Kidney epithelial cell (primary cell): ENCODE results near the gene PLCB1. TPM values are rescaled to one million over a fixed set of nuclear protein-coding genes. Genes with fewer than 3 reads are reported as not detected.
"Not testable (repeated sequence)": the region's sequence is repeated elsewhere in the genome, so short reads cannot be mapped to it uniquely, and the experiment has no call there.

ENCODE experiments used
- DNase-seq: peaks from one replicate; pipeline ENCODE4 v3.0.0-alpha.2; 2010; ENCODE audit warnings: low read depth
- H3K27me3 ChIP-seq: 2 replicates; pipeline ENCODE4 v1.6.0; 2011; ENCODE audit warnings: low read length; ENCODE audit not compliant: control insufficient read depth, insufficient read depth
- H3K36me3 ChIP-seq: 2 replicates; pipeline ENCODE4 v1.5.1; 2011; ENCODE audit warnings: low read length; ENCODE audit not compliant: control insufficient read depth, insufficient read depth
- H3K4me3 ChIP-seq: 2 replicates; pipeline ENCODE4 v1.5.1; 2011; ENCODE audit warnings: low read depth, mild to moderate bottlenecking, control low read depth, low read length
- CTCF ChIP-seq: IDR thresholded peaks from 2 replicates; pipeline ENCODE4 v1.5.1; 2011; ENCODE audit warnings: mild to moderate bottlenecking, moderate library complexity, low read length, control low read depth, inconsistent platforms; ENCODE audit not compliant: insufficient read depth, poor library complexity, severe bottlenecking
- total RNA-seq: library from RNA; depleted of rRNA; stranded (reverse); fragments of >200 nt; gene quantifications from 2 replicates; pipeline ENCODE4 v1.2.3, GENCODE V29; 2015

PLCB1 gene
- total RNA-seq, 1 donor from 2014 or later = 5.1 TPM

- TF ChIP-seq CTCF = no peak
- H3K4me3 ChIP-seq = no peak overlapping the region
- DNase-seq = no peak
- H3K27me3 ChIP-seq = no peaks in the 10 kb centered on the region
- H3K36me3 ChIP-seq = no peaks in the 10 kb centered on the region
Measured at GRCh38 chr20:8433291-8433690, 301.2 kb downstream of the PLCB1 start.

- no peak for DNase-seq
- TF ChIP-seq CTCF = no peak
- no peaks in the 10 kb centered on the region for H3K36me3 ChIP-seq
Measured at GRCh38 chr20:8434326-8434876, 302.3 kb downstream of the PLCB1 start.

GRCh38 chr20:8435285-8436035 lies 303.4 kb downstream of the PLCB1 start:
- no peaks in the 10 kb centered on the region for H3K36me3 ChIP-seq
- no peaks in the 10 kb centered on the region for H3K27me3 ChIP-seq
- TF ChIP-seq CTCF = no peak
- H3K4me3 ChIP-seq = no peak overlapping the region
- DNase-seq = no peak

More at GRCh38 chr20:8434326-8434876, 302.3 kb downstream of the PLCB1 start:
- no peaks in the 10 kb centered on the region for H3K27me3 ChIP-seq
- H3K4me3 ChIP-seq = no peak overlapping the region

GRCh38 chr20:8436938-8437337 lies 304.9 kb downstream of the PLCB1 start:
- not testable (repeated sequence) for H3K4me3 ChIP-seq

GRCh38 chr20:8438748-8439147 lies 306.7 kb downstream of the PLCB1 start:
- DNase-seq = no peak
- no peak for TF ChIP-seq CTCF
- H3K4me3 ChIP-seq = no peak overlapping the region

More at GRCh38 chr20:8436938-8437337, 304.9 kb downstream of the PLCB1 start:
- not testable (repeated sequence) for H3K27me3 ChIP-seq, DNase-seq, H3K36me3 ChIP-seq

GRCh38 chr20:8443464-8444072 lies 311.5 kb downstream of the PLCB1 start:
- TF ChIP-seq CTCF = no peak
- no peak for DNase-seq
- Histone ChIP-seq H3K4me3 (no peak overlapping the region), H3K27me3 (no peaks in the 10 kb centered on the region), H3K36me3 (no peaks in the 10 kb centered on the region)

More at GRCh38 chr20:8438748-8439147, 306.7 kb downstream of the PLCB1 start:
- no peaks in the 10 kb centered on the region for H3K27me3 ChIP-seq
- no peaks in the 10 kb centered on the region for H3K36me3 ChIP-seq
